Fibroblast of skin of right biceps (primary cell): ENCODE measurements around the gene FHIP1A.

Source experiments
- DNase-seq: peaks from one replicate; pipeline ENCODE4 v3.0.0-alpha.2; 2013

FHIP1A gene

DNA sequence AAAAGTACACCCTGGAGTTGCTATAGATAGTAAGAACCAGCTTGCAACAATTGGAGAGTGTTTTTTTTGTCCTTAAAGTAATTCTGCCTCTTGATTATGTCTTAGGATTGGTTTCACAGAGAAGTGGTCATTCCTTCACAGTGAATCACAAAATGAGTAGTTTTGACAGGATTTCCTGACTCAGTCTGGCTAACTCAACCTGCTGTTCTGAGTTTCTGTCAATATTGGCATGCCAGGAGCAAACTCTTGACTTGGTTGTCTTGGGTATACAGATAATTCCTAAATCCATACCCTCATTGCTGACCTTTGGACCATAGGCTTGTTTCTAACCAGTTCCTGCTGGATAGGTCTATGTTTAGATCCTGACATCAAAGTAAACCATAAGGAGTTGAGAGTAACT lies 9.4 kb downstream of the FHIP1A start:
- DNase-seq, result peak; percentile 90

DNA sequence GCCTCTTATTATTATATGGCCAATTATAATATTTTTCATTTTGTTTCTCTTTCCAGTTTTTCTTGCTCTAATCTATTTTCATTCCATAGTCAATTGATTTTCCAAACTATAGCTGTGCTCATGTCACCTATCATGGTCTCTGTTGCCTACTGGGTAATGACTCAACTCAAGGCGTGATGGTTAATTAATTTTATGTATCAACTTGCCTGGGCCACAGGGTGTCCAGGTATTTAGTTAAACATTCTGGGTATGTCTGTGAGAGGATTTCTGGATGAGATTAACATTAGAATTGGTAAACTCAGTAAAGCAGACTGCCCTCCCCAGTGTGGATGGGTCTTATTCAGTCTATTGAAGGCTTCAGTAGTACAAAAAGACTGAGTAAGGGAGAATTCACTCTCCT lies 9.9 kb downstream of the FHIP1A start:
- no peak for DNase-seq

DNA sequence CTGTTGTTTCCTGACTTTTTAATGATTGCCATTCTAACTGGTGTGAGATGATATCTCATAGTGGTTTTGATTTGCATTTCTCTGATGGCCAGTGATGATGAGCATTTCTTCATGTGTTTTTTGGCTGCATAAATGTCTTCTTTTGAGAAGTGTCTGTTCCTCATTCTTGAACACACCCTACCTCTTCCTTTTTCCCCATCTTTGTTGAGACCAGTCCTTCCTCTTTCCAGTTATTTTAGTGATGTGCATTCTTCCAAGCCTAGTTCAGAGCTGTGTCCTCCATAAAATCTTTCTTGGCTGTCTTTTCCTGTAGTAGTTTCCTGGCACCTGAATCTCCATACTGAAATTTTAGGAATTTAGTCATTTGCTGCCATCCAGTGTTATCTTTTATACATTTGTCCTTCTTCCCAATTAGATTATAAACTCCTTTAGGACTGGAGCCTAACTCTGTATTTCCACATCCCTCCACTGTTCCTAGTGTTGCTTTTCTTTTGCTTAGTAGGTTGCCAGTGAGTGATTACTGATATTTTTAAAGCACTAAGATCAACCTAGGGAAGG lies 11.4 kb downstream of the FHIP1A start:
- no peak for DNase-seq

DNA sequence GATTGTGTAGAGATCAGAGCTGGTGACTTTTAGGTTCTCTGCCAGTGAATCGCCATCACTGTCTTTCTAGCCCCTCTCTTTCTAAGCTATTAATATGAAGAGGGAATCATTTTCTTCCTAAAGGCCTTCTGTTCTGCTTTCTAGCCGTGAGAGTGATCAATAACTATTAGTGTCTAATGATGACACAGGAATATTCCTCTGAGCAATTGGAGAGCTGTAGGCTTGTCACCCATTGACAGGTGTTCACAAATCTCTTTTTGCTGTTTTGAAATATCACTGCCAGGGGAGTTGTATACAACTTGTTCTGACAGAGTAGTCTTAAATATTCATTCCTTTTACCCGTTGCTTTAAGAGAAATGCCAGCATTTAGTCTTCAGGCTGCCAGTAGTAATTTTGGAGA lies 13.9 kb downstream of the FHIP1A start:
- DNase-seq, result no peak

DNA sequence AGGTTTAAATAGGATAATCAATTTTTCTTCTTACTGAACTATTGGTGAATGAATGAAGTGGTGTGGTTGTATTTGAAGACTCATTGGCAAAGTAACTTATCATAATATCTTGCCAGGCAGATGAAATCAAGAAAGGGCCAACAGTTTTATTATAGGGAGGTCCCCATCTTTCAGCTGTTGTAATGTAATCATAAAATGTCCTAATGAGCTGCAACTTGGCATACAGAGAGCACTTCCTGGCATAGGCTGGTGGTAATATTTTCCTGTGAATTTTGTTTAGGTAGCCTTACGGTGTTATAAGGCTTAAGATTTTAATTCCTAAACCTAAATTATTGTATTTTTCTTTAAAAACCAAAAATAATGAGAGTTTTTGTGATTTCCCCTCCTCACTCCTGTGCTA lies 17.5 kb downstream of the FHIP1A start:
- DNase-seq, result no peak

DNA sequence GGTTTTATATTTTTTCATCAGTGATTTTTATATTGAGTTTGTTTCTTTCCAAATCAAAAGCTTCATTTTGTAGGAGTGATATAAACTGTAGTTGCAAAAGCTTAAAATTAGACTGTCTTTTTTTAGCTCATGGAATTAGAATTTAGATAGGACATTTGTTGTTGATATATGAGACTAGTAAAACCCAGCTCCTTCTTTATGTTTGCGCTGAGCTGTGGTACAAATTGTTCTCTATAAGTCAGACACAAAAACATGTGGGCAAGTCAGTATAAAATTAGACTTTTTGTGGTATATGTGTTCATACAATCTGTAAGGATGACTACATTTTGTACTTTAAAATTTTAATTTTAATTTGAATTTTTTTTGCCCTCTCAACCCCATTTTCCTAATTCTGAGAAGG lies 18.3 kb downstream of the FHIP1A start:
- DNase-seq, result no peak

DNA sequence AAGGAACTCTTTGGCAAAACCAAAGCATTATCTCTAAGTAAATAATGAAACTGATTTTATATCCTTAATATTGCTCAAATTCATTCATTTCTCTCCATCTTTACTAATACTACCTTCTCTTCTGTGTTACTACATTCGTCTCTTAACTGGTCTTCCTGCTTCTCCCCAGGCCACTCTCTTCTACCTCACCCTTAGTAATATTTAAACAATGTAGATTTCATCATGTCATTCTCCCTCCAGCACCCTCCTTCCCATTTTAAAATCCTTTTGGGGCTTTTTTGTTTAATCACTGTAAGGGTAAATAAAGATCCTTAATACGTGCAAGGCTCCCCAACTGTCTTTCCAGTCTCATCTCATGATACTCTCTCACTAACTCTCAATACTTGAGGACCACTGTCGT lies 19.4 kb downstream of the FHIP1A start:
- no peak for DNase-seq

DNA sequence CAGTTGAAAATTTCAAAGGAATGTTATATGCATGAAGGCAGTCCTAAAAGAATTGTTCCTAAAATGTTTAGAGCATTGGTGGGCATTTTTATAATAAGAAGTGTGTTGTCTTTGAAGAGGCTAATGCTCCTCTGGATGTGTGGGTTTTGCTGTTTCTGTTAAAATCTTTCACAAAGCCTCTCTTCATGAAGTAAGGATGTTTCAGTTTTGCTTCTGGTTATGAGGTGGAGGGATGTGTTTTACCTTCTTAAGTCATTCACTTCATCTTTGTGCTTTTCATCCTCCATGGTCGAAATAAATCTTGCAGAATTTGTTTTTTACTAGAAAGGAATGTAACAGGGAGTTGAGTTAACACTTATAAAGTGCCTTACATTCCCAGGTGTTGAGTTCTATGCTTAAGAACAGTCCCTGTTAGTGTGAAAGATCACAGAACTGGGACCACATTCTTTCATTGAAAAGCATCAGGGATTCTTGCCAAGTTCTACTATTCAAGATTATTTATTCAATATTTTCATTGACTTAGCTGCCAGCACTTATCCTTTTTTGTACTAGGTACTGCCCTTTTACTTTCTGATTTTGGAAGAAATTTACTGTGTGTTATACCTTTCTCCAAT lies 21.1 kb downstream of the FHIP1A start:
- DNase-seq, result no peak

DNA sequence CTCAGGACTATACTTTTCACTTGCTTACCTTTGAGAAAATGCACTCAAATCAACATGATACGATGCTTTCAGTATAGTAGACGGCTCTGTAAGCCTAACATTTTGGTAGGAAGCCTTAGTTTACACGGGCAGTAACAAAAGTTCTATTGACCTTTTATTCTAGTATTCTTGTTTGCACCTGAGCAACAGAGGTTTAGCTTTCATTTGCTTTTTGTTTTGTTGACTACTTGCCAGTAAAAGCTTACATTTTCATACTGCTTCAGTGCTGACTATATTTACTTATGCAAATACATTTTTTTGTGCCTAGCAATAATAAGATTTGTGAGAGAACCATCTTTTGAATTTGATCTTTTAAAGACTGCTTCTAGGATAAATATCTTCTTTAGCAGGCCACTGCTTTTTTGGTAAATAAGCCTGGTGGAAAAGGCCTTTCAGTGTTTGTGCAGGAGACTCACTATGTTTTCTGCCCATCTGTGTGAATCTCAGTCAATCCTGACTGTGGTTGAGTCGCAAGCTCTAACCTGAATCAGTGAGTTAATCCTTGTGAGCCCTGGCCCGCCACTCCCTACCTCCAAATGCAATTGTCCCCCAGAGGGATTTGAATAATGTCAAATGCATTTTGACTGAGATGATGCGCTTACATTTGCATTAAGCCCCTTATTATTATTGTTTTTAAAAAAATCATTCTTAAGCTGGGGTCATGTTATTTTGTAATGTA lies 21.9 kb downstream of the FHIP1A start:
- no peak for DNase-seq

DNA sequence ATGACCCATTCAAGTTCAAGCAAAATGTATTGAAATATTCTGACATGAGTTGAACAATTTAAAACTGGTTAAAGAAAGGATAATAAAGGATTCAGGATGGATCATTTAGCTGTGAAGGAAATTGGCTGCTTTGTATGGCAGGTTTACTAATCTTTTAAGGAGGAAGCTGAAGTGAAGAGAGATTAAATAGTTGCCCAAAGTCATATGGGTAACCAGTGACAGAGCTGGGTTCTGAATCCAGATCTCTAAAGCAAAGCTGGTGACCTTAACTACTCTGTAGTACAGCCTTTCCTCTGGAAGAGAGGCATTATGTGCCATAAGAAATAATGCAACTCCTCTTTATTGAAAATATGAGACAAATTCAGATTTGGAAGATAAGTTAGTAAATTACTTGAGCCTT lies 22.8 kb downstream of the FHIP1A start:
- DNase-seq, result no peak

DNA sequence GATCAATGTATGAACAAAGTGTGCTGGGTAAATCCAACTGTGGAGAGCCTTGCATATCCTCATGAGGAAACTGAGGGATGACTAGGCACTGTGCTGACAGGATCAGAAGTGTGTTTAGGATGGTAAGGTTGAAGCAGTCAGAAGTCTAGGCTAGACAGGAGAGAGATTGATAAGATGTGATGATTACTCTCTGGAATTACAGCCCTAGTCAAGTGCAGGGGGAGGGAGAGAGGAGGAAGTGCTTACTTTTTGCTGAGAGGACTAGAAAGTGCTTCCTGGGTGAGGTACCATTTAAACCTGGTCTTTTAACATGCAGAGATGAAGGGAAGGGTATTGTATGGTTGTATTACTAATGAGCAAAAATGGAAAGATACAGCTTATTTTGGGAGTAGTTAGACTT lies 23.7 kb downstream of the FHIP1A start:
- DNase-seq, result no peak

DNA sequence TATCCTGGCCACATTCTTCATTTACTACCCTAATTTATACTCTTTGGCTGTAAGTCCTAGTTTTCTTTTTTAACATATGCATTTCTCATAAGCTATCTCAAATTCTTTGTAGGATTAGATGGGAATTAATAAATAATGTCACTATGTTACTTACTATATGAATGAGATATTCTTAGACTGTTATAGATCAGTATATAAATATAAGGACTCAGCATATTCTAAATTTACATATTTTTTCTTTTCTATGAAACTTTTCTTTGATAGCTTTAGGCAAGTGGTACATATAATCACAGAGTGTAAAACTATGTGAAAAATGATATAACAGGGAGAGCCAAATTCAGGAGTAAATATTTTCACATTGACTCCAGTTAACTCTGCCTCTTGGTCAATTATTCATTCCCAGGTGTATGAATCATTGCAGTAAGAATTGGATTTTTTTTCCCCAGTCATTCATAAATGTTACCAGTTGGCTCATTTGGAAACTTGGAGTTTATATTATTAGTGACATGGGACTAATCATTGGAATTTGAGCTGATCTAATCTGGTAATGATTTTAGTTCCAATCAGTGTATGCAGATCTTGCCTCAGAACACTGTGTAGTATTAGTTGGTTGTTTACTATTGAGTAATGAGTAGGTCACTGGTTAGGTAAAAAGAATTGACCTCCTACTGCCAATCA lies 25.3 kb downstream of the FHIP1A start:
- peak; percentile 74 for DNase-seq

DNA sequence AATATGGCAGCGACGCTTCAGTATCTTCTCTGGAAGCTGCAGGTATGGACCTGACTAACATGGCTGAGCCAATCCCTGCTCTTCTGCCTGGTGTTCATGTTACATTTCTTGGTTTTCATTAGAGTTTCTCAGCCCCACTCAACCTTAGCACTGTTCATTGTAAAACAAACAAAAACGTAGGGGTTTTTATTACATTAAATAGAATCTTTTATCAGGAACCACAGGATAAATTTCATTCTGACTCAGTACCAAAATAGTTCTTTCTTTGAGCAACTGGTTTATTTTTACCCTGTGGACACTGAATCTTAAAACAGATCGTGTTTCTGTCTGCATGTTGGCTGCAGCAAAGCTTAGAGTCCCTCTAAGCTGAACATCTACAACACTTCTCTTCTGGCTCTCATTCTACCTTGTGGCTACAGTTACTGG lies 27.1 kb downstream of the FHIP1A start:
- DNase-seq, result peak; percentile 21

DNA sequence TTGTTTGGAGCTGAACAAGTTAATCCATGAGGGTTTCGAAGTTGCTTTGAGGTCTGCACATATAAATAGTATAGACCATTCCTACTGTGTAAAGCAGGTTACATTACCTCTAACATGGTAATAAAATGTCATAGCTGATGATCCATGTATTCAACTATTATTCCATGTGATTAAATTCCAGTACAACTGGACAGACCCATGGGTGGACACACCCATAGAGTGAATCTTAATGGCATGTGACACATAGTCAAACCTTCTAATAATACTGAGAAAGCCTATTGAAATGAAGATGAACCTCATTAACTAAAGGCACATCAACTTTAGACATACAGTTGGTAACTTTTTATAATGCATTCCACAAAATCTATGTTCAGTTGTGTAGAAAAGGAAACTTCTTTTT lies 28.5 kb downstream of the FHIP1A start:
- DNase-seq, result no peak

DNA sequence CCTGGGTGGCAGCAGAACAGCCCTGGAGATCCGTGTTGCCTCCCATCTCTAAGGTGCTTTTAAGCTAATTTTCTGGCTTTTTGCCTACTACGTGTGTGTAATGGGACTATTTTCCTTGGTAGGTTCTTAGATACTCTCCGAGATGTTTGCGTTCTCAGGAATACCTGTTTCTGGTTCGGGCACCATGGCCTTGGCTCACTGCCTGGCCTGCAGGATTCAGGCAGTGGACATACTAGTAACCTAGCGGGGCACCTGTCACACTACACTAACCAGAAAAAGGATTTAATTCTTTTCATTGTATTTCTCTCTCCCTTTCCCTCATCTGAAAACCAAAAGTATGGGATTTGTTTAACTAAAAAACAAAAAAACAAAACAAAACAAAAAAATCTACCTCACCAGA lies 29.2 kb downstream of the FHIP1A start:
- DNase-seq, result no peak

DNA sequence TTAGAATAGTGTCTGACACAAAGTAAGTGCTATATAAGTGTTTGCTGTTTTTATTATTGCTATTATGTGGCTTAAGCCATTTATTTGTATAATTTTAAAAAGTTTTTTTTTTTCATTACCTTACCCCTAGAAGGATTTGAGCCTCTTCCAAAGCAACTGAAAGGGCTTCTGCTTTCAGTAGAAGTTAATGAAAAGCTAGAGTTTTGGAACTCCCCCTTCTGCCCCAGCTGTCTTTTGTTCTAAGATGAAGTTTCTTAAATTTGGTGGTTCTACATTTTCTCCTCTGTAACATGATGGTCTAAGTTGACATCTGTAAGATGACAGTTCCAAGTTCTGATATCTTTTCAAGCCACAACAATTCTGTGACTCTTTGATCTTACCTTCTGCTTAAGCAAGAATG lies 30.3 kb downstream of the FHIP1A start:
- no peak for DNase-seq

DNA sequence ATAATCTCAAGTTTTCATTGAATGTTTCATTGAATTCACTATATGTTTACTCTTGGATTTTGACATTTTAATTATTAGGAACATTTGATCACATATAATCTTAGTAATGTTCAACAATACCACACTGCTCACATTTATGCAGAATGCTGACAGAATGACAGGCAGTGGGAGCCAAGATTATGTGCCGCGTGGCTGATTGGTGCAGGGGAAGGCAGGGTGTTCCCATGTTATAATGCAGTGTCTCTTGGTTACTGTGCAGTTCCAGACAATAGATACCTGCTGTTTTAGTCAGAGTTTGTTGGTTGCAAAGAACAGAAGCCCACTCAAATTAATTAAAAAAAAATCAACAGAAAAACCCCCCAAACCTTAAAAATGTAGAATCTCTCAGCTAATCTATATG lies 33.0 kb downstream of the FHIP1A start:
- DNase-seq, result no peak

DNA sequence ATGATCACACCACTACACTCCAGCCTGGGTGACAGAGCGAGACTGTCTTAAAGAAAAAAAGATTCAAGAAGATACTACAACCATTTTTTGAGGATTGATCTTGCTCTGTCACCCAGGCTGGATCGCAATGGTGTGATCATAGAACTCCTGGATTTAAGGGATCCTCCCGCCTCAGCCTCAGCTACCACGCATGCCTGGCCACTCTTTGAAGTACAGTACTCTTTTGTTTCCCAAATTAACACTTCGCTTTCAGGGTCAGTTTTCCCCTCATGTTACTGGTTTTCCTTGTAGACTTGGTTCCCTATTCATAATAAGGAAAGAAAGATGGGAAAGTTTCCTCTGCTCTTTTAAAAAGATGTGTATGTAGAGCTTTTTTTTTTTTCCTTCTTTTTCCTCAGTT lies 34.3 kb downstream of the FHIP1A start:
- DNase-seq, result no peak

DNA sequence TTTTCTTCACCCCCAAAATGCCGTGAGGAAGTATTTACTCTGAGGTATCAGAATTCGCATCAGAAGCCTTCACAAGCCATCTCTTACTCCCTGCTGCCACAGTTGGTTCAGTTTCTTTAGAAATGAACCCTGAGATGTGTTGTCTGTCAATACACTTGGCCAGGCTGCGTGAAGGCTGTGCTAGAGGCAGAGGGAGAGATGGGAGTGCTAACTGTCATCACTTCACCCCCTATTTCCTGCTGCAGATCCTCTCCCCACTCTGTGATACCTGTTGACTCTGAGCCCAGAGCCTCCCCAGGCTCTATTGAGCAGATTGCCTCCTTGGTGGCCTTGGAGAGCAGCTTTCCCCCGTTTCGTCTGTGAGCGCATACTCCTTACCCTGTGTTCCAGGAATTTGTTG lies 34.8 kb downstream of the FHIP1A start:
- DNase-seq, result no peak

DNA sequence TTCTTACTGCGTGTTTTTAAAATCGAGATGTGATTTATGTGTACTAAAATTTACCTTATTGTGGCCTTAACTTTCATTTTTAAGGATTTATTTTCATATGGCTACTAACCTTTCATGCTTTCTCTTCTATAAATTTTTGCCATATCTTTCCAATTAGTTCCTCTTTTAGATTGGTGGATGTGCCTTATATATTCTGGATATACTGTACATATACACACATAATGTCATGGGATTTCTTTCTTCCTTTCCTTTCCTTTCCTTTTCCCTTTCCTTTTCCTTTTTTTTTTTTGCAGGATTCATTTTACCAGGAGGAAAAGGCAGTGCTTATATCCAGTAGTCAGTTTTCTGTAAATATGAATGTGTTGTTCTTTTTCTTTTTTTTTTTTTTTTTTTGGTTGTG lies 37.2 kb downstream of the FHIP1A start:
- no peak for DNase-seq

DNA sequence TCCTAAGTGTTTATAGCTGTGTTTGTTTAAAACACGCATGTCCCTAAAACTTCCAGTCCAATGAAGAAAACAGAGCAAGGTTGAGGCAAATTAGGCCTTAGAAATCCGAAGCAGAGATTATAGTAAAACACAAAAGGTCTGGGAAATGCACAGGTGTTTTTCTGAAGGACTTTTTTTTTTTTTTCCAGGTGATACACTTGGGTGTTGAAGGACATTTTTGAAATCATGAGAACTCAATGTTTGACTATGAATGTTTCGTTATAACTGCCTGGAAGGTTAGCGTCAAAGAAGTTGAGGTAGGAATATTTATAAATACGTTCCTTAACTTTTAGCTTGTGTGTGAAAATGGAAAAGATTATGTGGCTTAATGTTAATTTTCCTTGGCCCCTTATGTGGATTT lies 45.5 kb downstream of the FHIP1A start:
- DNase-seq, result no peak

DNA sequence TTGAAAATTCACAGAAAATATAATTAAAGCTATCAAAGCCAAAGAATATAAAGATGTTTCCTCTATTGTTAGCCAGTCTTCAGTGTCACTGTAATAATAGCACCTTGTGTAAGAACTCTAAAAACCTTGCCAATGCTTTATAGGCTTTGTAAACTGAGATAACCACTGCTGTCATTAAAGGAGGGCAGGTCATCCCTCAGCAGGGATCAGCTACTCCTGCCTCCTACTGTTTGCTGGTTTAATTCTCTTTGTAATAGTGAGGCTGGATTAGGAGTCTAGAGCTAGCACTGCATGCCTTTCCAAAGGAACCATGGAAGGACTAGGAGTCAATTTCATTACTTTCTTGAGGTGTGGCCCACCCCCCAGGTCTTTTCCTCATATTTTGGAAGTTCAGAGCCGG lies 46.2 kb downstream of the FHIP1A start:
- DNase-seq, result no peak

DNA sequence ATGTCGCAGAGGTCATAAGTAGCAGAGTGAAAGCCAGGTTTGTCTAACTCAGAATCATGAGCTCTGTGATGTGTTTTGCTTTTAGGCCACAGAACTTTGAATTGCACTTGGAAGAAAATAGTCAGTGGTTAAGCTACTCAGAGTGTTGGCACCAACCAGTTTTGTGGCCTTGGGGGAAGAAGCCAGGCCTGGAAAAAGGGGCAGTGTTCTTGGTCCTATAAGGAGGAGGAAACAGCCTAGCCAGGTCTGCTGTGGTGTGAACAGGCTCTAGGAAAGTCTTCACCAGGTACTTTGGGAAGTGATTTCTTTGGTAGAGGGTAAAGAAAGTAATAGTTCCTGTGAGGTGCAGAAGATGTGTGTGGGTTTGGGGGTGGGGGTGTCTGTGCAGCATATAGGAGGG lies 49.2 kb downstream of the FHIP1A start:
- no peak for DNase-seq
